HG02870 (cell line): ENCODE data around the gene PASK.
"Not testable (repeated sequence)": the region's sequence is repeated elsewhere in the genome, so short reads cannot be mapped to it uniquely, and the experiment has no call there.

Experiments
- ATAC-seq: cut with Tn5 transposase; IDR thresholded peaks from one replicate; pipeline ENCODE4 v1.9.1; 2021; ENCODE audit warnings: mild to moderate bottlenecking, moderate library complexity; ENCODE audit not compliant: unreplicated experiment

Gene PASK

DNA sequence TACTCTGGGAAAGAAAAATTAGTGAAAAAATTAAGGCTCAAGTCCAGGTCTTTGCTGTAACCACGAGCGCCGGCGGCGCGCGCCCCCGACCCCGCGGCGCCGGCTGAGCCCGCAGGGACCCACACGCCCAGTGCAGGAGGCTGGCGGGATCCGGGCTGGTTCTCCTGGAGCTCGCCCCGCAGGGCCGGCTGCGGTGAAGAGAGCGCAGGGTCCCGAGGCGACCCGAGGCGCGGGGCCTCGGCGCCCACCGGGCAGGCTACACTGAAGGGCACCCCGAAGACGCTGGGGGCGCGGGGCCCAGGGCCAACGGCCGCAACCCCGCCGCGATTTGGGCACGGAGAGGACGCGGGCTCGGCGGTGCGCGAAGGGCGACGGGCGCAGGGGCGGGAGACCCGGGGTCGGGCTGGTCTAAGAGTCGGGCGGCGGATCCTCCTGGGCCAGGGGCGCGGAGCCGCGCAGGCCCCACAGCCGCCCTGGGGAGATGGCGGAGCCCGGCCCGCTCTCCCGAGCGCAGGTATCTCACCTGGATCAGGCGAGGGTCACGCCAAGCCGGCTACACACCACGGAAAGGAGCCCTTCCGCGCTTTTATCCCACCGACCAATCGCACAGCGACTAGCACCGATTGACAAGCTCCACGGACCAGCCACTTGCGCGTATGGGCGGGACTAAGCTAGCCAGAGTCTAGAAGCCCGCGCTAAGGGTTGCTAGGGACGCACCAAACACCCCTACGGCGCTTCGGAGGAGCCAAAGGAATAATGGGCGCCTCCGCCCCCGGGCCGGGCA, at the start of gene PASK:
Gene PASK, minus strand, starts transcription at position 582 of the 784 bp plus-strand sequence. CDS start 6,440 bp downstream, outside the sequence.
- ATAC-seq: peak; percentile 72

DNA sequence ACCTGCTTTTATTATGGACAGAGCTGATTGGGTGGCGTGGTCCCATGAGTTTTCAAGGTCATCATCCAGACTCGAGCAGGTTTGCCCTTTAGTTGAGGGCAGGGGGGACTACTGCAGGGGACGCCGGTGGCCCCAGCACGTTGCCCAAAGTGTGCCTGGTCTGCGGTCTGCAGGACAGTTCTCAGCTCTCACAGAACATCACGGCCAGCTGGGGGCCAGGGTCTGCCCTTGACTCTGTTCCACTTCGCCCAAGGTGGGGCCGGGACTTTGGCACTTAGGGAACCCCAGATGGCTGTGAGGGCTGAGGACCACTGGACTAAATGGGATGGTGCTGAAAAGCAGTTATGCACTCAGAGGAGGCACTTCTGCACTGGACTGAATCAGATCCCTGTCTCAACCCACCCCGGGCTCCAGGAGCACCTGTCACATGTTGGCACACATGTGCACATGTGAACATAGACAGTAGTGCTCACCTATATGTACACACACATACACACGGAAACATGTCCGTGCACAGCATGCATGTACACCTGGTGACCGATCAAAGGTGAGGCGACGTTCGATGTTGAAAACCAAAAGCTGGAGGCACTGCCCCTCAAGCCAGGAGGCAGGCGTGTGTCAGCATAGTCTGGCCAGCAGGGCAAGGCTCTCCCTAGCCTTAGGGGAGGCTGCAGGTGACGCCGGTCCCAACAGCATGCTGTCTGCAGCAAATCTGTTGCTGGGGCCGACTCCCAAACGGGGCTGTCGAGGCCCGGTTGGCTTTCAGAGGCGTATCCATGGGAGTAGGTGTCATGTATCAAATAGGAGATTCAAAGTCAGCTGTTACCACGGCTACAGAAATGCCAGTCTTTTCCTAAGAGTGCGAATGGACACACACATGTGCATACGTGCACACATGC, 49.4 kb upstream of the PASK start:
- ATAC-seq: no peak

DNA sequence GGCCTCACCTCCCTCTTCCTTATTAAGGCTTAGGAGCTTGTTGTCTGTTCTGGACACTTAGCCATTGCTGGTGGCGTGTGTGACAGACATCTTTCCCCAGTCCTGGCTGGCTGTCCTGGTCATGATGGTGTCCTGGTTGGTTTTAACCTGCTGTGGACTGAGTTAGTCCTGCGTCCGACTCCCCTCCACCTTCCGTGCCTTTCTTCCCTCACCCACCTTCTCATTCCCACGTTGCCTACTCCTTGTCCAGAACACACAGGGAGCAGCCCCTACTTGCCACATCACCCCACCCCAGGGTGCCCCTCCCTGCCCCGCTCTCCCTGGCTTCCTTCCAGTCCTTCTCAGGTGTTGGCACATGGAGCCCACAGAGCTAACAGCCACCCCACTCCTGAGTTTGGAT, 48.7 kb upstream of the PASK start:
- ATAC-seq: no peak

DNA sequence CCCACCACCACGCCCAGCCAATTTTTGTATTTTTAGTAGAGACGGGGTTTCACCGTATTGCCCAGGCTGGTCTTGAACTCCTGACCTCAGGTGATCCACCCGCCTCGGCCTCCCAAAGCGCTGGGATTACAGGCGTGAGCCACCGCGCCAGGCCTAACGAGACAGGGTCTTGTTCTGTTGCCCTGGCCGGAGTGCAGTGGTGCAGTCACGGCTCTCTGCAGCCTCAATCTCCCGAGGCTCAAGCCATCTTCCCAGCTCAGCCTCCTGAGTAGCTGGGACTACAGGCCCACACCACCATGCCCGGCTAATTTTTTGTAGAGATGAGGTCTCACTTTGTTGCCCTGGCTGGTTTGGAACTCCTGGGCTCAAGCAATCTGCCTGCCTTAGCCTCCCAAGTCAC, 48.0 kb upstream of the PASK start:
- not testable (repeated sequence) for ATAC-seq

DNA sequence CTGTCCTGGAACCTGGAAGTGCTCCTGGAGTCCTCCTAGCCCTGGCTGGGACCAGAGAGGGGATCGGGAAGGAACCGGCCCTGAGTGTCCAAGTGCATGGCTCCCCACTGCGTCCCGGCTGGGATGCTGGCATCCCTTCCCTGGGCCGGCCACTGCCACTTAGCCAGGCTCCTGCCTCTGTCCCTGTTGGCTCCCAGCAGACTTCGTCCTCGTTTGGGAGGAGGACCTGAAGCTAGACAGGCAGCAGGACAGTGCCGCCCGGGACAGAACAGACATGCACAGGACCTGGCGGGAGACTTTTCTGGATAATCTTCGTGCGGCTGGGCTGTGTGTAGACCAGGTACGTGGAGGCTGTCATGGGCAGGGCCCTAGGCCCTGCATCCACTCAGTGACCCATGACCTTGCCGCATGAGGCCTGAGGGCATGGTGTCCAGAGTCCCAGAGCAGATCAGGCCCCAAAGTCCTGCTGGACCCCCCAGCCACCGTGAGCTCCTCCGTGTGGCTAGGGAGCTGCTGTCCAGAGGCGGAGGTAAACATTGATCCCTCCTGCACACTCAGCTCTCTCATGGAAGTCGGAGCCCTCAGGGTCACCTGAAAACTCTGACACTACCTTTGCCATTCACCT, 46.3 kb upstream of the PASK start:
- ATAC-seq: no peak

DNA sequence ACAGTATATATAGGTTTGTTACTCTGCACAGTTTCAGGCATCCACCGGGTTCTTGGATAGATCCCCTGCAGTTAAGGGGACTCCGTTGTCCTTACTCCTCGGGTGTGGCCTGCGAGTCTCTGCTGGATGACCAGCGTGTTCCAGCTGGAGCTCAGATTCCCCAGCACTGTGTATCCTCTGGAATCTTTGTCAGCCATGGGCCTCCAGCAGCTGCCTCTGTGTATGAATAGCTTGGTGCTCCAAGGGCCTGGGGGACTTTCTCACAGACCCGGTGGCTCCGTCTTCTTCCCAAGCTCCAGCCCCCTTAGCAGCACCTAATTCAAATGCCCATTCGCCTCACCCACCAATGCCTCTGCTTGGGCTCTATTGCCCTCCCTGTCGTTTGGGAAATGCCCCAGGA, 45.5 kb upstream of the PASK start:
- no peak for ATAC-seq

DNA sequence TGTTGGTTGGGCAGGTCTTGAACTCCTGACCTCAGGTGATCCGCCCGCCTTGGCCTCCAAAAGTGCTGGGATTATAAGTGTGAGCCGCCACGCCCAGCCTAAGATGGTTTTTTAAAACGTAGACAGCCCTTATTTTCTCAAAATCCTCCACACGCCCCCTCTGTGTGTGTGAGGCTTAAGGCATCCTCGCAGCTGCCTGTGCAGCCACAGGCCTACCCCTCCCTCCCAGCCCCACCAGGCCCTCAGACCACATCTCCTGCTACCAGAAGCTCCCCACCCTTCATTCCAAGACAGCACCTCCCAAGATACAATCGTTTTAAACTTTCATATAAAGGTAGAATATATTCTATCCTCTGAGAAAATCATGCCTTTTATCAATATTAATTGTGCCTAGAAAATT, 44.0 kb upstream of the PASK start:
- no peak for ATAC-seq

DNA sequence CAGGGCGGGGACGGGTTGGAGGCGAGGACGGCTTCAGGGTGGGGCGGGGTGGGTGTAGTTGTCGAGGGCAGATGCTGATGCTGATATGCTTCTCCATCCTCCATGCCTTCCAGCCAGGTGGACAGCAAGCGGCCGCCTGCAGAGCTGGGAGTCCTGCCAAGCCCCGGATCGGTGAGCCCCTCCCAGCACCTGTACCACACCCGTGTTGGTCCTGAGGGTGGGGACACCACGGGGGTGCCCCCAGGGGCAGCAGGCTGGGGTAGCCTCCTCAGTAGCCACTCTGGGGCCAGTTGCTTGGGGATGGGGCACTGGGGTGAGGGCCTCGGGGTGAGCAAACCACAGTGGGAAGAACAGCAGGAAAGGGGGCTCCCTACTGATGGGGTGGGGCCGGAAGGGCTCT, 41.8 kb upstream of the PASK start:
- ATAC-seq: no peak

DNA sequence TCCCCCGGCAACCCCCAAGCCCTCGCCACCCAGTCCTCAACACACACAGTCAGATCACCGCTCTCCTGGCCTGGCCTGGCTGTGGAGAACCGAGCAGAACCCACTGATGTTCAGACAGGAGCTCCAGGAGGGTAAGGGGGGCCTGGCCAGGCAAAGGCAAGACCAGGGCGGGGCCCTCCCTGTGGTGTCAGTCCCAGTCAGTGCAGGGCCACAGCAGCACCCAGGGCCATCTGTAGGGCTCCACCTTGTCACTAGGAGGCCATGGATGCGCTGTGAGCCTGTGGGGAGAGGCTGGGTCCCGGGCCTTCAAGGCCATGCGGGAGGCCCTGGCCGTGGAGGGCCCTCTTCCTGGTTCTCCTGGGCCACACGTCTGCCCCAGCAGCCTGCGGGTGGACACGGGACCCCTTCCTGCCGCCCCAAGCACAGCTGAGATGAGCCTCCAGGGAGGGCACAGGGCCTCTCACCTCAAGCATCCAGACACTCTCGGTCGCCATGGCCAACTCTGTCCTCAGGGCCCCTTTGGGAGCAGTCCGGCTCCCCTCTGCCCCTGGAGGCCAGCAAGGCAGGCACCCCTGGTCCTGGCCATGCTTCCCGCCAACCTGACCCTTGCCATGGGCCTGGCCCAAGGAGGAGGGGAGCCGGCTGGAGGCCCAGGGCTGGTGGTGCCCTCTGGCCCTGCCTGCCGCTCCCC, 41.2 kb upstream of the PASK start:
- no peak for ATAC-seq

DNA sequence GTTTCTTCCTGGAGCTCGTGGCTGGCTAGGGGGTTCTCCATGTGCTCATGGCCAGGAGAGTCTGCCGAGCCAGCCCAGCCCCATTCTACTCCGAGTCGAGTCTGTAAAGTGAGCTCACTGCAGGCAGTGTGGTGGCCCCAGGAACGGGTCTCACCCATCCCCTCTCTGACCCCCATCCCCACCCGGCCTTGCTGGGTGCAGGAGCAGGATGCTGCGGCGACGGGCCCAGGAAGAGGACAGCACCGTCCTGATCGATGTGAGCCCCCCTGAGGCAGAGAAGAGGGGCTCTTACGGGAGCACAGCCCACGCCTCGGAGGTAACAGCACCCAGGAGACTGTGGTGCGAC, 40.6 kb upstream of the PASK start:
- no peak for ATAC-seq

DNA sequence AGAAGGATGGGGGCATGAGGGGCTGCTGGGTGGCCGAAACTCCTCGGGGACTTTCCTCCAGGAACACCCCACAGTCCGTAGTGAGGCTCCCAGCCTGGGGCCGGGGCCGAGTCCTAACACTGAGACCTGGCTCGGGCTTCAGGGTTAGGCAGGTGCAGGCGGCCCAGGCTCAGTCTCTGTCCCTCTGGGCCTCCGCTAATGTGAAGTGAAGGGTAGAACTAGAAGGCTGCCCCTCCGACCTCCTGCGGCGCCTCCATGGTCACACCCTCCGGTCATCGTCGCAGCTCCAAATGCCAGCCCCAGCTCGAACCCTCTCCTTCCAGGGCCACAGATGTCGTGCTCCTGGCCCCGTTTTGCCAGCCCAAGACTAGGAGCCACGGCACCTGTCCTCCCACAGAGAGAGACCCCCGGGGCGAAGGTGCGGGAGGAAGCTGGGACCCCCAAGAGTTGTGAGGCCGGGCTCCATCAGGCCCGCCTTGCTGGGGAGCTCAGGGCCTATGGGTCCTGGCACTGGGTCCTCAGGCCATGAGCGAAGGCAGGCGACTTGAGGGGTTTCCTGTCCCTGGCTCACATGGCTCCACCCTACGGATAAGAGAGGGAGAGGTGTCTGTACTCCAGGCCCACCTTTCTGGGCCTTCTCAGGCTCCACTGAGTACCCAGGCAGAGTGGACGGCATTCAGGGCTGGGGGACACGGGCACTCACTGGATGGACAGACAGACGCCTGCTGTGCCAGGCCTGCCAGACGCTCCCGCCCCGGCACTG, 40.0 kb upstream of the PASK start:
- no peak for ATAC-seq

DNA sequence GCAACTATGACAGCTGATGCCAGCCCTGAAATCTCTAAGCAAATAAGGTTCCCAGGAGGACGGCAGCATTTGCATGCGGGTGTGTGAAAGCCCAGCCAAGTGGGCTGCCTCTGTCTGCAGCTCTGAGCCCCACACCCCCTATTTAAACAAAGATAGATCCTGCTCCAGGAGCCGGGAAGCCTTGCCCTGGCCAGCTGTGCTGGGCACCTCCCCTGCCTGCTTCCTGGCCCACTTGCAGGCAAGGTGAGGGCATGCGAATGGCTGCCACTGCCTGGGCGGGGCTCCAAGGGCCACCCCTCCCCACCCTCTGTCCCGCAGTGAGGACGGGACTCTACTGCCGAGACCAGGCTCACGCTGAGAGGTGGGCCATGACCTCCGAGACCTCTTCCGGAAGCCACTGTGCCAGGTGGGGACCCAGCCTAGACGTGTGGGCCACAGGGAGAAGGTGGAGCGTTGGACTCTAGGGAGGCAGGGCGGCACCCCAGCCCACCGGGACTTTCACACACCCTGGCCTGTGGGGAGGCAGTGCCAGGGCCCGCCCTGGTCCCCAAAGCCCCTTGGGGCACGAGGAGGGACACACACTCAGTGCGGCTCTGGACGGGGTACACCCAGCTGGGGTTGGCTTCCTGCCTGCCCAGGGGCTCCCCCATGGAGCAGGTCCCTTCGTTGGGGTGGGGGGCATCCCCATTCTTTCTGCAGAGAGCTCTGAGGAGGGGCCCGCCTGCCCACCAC, 39.3 kb upstream of the PASK start, which contains the start of gene ANO7:
Gene ANO7, plus strand, starts transcription at position 317 of the 732 bp plus-strand sequence. CDS start 1,387 bp downstream, outside the sequence.
- ATAC-seq: no peak

DNA sequence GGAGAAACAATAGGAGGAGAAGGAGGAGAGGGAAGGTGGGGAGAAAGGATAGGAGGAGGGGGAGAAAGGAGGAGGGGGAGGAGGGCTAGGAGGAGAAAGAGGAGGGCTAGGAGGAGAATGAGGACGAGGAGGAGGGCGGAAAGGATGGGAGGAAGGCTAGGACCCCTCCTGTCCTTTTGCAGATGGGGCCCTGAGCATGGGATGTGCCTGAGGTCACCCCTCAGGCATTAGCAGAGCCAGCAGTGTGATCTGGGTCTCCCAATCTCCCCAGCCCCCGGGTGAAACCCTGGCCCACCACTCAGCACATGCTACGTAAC, 38.6 kb upstream of the PASK start:
- no peak for ATAC-seq

DNA sequence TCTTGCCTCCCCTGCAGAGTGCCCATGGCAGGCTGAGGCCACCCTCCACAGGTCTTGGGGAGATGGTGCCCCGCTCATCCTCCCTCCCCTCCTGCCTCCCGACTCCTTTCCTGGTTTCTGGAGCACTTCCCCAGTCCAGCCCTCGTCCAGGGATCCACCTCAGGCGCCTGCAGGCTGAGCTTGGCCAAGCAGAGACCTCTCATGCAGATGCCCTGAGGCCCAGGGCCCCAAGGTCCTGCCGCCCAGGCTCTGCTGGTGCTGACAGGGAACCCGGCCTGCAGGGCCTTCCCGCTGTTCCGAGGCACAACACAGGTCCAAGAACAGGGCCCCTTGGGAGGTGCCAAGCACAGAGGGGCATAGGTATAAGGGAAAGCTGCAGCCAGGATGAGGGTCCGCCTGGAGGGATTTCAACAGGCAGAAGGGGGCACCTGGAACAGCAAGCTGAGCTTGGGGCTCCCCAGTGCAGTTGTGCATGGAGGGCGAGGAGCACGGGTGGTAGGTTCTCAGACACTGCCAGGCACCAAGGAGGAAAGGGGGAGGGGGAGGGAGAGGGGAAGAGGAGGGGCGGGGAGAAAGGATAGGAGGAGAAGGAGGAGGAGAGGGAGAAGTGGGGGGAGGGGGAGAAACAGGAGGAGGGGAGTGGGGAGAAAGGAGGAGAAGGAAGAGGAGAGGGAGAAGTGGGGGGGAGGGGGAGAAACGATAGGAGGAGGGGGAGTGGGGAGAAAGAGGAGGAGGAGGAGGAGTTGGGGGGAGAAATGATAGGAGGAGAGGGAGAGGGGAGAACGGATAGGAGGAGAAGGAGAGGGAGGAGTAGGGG, 38.0 kb upstream of the PASK start:
- ATAC-seq: no peak

DNA sequence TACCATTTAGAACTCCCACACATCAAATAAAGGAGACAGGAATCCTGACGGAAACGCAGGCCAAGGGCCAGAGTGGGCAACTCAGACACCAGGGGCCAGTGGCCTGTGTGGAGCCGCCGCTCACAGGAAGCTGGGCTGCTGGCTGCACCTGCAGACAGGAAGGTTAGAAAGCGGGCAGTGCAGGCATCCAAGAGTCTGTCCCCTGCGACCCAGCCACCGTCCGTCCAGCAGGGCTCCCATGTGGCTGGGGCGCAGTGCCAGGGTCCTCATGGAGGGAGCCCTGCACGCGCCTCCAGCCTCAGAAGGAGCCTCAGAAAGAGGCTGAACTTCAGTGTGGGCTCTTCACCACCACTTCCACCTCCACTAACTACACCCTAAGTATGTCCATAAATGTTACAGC, 36.7 kb upstream of the PASK start:
- ATAC-seq: no peak

DNA sequence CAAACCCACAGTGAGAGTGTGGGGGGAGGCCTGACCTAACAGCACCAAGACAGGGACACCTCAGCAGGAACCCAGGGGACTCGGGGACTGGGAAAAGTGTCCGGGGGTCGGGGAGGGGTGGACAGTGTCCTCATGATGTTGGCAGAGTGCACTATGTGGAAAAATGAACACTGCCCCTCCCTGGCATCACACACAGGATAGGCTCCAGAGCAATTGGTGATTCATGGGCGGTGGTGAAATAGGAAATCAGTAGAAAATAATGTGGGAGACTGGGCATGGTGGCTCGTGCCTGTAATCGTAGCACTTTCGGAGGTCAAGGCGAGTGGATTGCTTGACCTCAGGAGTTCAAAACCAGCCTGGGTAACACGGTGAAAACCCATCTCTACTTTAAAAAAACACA, 35.6 kb upstream of the PASK start:
- no peak for ATAC-seq

DNA sequence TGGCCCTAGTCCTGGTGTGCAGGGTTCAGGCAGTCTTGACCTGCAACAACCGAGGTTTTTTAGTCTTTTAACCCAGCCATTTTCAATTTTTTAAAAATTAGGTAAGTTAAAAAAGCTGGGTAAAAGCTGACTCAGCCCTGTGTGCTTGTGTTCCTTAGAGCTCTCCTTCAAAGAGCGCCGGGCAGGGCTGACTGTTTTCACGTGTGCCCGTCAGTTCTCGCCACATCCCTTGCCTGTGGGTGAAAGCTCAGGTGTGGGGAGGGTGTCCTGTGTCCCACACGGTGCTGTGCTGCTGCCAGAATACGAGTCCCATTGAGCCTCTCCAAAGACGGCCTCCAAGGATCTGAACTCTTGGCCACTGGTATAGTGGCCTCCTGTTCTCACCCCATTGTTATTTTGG, 33.9 kb upstream of the PASK start:
- no peak for ATAC-seq

DNA sequence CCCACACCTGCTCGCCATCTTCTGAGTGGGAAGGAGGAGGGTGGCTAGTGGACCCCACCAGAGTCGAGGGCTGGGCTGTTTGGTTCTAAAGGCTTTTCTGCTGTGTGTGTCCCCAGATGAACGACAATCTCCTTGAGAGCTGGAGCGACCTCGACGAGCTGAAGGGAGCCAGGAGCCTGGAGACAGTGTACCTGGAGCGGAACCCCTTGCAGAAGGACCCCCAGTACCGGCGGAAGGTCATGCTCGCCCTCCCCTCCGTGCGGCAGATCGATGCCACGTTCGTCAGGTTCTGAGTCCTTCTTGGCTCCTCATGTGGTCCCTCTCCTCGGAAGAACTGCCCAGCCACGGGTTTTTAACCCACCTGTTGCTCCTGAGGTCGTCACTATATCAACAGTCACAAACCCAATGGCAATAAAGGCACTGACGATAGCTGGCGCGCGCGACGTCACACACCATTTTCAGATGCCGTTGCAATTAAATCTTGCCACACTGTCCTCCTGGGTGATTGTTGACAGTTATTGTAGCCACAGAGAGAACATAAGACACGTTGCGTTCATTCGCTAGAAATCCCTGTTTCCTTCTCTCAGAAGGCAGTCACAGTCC, 33.4 kb upstream of the PASK start:
- ATAC-seq: no peak

DNA sequence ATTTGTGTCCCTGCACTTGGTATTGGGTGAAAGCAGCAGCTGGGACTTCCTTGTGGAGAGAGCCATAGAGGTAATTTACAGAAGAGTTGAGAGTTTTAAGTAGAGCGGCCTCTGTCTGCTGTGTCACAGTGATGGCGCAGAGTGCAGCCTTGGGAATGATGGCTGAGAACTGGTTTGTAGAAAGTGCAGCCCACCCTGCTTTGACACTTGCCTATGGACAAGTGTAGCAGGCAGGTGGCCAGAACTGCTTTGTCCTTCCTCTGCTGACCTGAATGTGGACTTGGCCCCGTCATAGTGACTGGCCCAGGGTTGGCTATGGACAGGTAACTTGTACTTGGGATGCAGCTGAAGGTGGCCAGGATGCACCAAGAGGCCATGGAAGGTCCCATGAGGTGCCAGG, 32.9 kb upstream of the PASK start:
- ATAC-seq: no peak
